ENCODE measurements around the gene ABHD6.

- TF ChIP-seq CTCF (IDR thresholded peaks at IDR 0.05; ENCODE audit: low read length), result no peak
- no peak for TF ChIP-seq EZH2phosphoT487 (IDR thresholded peaks at IDR 0.05; ENCODE audit: low read length)
- no peak for TF ChIP-seq EZH2 (optimal IDR thresholded peaks at IDR 0.05; ENCODE audit: low read depth, low read length)
Measured at GRCh38 chr3:58285334-58285733, 47.7 kb downstream of the ABHD6 start.

All from MM.1S (cell line).